WTC11 (cell line): ENCODE measurements around the gene RACGAP1. TPM values are rescaled to one million over a fixed set of nuclear protein-coding genes. Genes with fewer than 3 reads are reported as not detected.

ENCODE experiments used
- ATAC-seq: fragments of 200-7000 bp; cut with Tn5 transposase; 2 replicates; pipeline ENCODE4 v1.10.0; 2021; ENCODE audit warnings: mild to moderate bottlenecking, moderate library complexity
- CTCF ChIA-PET: fragments of 300-600 bp; sonication (Branson Sonifier 250); formaldehyde crosslinking; loops from one replicate; lab custom pipeline; 2021; ENCODE audit warnings: antibody characterized with exemption; lab: Charles Lee
- POLR2A ChIA-PET: fragments of 350-600 bp; sonication (Branson Sonifier 250); formaldehyde crosslinking; loops from one replicate; lab custom pipeline; 2021; ENCODE audit warnings: antibody characterized with exemption; lab: Charles Lee
- DNase-seq: peaks from one replicate; pipeline ENCODE4 v3.0.0; 2021; ENCODE audit warnings: low spot score
- H3K27ac Mint-ChIP-seq: 2 replicates; pipeline ENCODE4 v1.8.0; 2021; ENCODE audit warnings: mixed read lengths
- H3K27me3 Mint-ChIP-seq: 2 replicates; pipeline ENCODE4 v1.8.0; 2021; ENCODE audit warnings: low read depth, mild to moderate bottlenecking, moderate library complexity, mixed read lengths
- H3K36me3 Mint-ChIP-seq: 2 replicates; pipeline ENCODE4 v1.8.0; 2021; ENCODE audit warnings: mixed read lengths
- H3K4me1 Mint-ChIP-seq: 2 replicates; pipeline ENCODE4 v1.8.0; 2022; ENCODE audit warnings: mixed read lengths
- H3K4me3 Mint-ChIP-seq: 2 replicates; pipeline ENCODE4 v1.8.0; 2021; ENCODE audit warnings: mild to moderate bottlenecking, moderate library complexity, mixed read lengths
- H3K9me3 Mint-ChIP-seq: 2 replicates; pipeline ENCODE4 v1.8.0; 2021; ENCODE audit warnings: mixed read lengths
- CBFB ChIP-seq: sonication (generic); formaldehyde crosslinking; IDR thresholded peaks from 2 replicates; pipeline ENCODE4 v1.8.1; 2022; ENCODE audit warnings: mild to moderate bottlenecking, low read depth, missing genetic modification reagents
- CREB1 ChIP-seq: sonication (generic); formaldehyde crosslinking; IDR thresholded peaks from 2 replicates; pipeline ENCODE4 v1.8.0; 2023; ENCODE audit warnings: mild to moderate bottlenecking, missing genetic modification reagents
- FOXP1 ChIP-seq: sonication (generic); formaldehyde crosslinking; IDR thresholded peaks from 2 replicates; pipeline ENCODE4 v1.8.0; 2022; ENCODE audit warnings: missing genetic modification reagents, mild to moderate bottlenecking, moderate library complexity, borderline replicate concordance
- GABPB1 ChIP-seq: sonication (generic); formaldehyde crosslinking; IDR thresholded peaks from 2 replicates; pipeline ENCODE4 v1.8.1; 2023; ENCODE audit warnings: mild to moderate bottlenecking, missing genetic modification reagents
- JUN ChIP-seq: sonication (generic); formaldehyde crosslinking; IDR thresholded peaks from 2 replicates; pipeline ENCODE4 v1.8.0; 2023; ENCODE audit warnings: mild to moderate bottlenecking, missing genetic modification reagents
- KAT7 ChIP-seq: sonication (generic); formaldehyde crosslinking; IDR thresholded peaks from 2 replicates; pipeline ENCODE4 v1.8.1; 2023; ENCODE audit warnings: missing genetic modification reagents, mild to moderate bottlenecking, borderline replicate concordance
- NR2C2 ChIP-seq: sonication (generic); formaldehyde crosslinking; IDR thresholded peaks from 2 replicates; pipeline ENCODE4 v1.8.0; 2022; ENCODE audit warnings: mild to moderate bottlenecking, missing genetic modification reagents
- NR3C1 ChIP-seq: sonication (generic); formaldehyde crosslinking; conservative IDR thresholded peaks from 2 replicates; pipeline ENCODE4 v1.8.1; 2023; ENCODE audit warnings: low read depth, mild to moderate bottlenecking, missing genetic modification reagents
- SMAD4 ChIP-seq: sonication (generic); formaldehyde crosslinking; IDR thresholded peaks from 2 replicates; pipeline ENCODE4 v1.8.0; 2022; ENCODE audit warnings: mild to moderate bottlenecking, missing genetic modification reagents
- SP1 ChIP-seq: sonication (generic); formaldehyde crosslinking; conservative IDR thresholded peaks from 2 replicates; pipeline ENCODE4 v1.8.1; 2022; ENCODE audit warnings: missing genetic modification reagents
- TEAD1 ChIP-seq: sonication (generic); formaldehyde crosslinking; IDR thresholded peaks from 2 replicates; pipeline ENCODE4 v1.8.0; 2022; ENCODE audit warnings: mild to moderate bottlenecking, missing genetic modification reagents
- TP53 ChIP-seq: sonication (generic); formaldehyde crosslinking; IDR thresholded peaks from 2 replicates; pipeline ENCODE4 v1.8.1; 2023; ENCODE audit warnings: mild to moderate bottlenecking, missing genetic modification reagents
- ZNF317 ChIP-seq: sonication (generic); formaldehyde crosslinking; IDR thresholded peaks from 2 replicates; pipeline ENCODE4 v1.8.1; 2023; ENCODE audit warnings: low read depth, mild to moderate bottlenecking, moderate library complexity, missing genetic modification reagents, borderline replicate concordance
- ZNF423 ChIP-seq: fragments of 250-450 bp; sonication (Bioruptor Pico); IDR thresholded peaks from 2 replicates; pipeline ENCODE4 v2.1.2; 2022; ENCODE audit warnings: mild to moderate bottlenecking, moderate library complexity
- total RNA-seq: library from RNA; stranded (reverse); gene quantifications from 3 replicates; pipeline ENCODE4 v1.2.3, GENCODE V29; 2021
- TF ChIP-seq, protein P1 (sequence below): sonication (generic); formaldehyde crosslinking; IDR thresholded peaks from 2 replicates; pipeline ENCODE4 v1.8.1; 2022; ENCODE audit warnings: mild to moderate bottlenecking, missing genetic modification reagents, moderate library complexity, borderline replicate concordance
- TF ChIP-seq, protein P2 (sequence below): sonication (generic); formaldehyde crosslinking; IDR thresholded peaks from 2 replicates; pipeline ENCODE4 v1.8.1; 2022; ENCODE audit warnings: mild to moderate bottlenecking, moderate library complexity, missing genetic modification reagents
- TF ChIP-seq, protein P3 (sequence below): sonication (generic); formaldehyde crosslinking; IDR thresholded peaks from 2 replicates; pipeline ENCODE4 v1.8.1; 2023; ENCODE audit warnings: mild to moderate bottlenecking, moderate library complexity, missing genetic modification reagents
- TF ChIP-seq, protein P4 (sequence below): sonication (generic); formaldehyde crosslinking; IDR thresholded peaks from 2 replicates; pipeline ENCODE4 v1.8.0; 2022; ENCODE audit warnings: mild to moderate bottlenecking, missing genetic modification reagents
- TF ChIP-seq, protein P5 (sequence below): fragments of 250-450 bp; sonication (Bioruptor Pico); IDR thresholded peaks from 2 replicates; pipeline ENCODE4 v2.1.2; 2022; ENCODE audit warnings: mild to moderate bottlenecking, moderate library complexity
- TF ChIP-seq, protein P6 (sequence below): sonication (generic); formaldehyde crosslinking; IDR thresholded peaks from 2 replicates; pipeline ENCODE4 v1.8.1; 2023; ENCODE audit warnings: mild to moderate bottlenecking, missing genetic modification reagents
- TF ChIP-seq, protein P7 (sequence below): sonication (generic); formaldehyde crosslinking; IDR thresholded peaks from 2 replicates; pipeline ENCODE4 v1.8.0; 2022; ENCODE audit warnings: missing genetic modification reagents
- TF ChIP-seq, protein P8 (sequence below): sonication (generic); formaldehyde crosslinking; IDR thresholded peaks from 2 replicates; pipeline ENCODE4 v1.8.0; 2022; ENCODE audit warnings: mild to moderate bottlenecking, missing genetic modification reagents

Gene RACGAP1
- total RNA-seq, 1 experiment from 2014 or later: 87.7 TPM

DNA sequence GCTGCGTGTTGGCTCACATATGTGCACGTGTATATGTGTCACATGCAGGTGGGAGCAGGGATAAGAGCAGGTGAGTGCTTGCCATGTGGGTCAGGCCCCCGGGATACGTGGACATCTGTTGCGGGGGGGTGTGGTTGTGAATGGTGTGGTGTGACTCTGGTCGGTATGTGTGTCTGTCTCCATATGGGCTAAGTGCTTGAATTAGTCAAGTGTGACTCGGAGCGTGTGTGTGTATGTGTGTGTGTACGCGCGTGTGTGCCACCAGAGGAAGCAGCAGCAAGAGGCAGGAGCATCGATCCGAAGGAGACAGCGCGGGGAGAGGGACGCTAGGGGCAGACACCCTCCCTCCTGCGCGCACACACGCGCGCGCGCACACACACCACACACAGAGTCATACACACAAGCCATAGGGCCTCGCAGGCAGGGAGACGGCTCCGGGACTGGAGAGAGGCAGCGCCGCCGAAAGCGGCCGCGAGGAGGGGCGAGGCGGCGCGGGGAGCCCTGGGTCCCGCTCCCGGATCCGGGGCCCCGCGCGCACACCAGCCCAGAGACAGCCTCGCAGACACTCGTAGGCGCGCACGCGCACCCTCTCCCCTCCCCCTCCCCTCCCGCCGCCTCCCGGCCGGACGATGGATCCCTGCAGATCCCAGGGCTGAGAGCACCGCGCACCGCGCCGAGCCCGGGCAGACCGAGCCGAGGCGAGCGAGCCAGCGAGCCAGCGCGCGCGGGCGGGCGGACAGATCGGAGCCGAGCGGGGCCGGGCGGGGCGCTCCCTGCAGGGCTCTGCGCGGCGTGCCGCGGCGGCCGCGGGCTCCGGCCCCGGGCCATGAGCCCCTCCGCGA, 31.9 kb upstream of the RACGAP1 start, which contains the start of gene ASIC1:
Gene ASIC1, plus strand, starts transcription at position 597 of the 842 bp plus-strand sequence. CDS start 1,171 bp downstream, outside the sequence.
- Mint-ChIP-seq H3K9me3 (no peaks in the 10 kb centered on the region), H3K4me1 (peaks cover 17% of the 10 kb centered on the region), H3K27ac (no peak within 1 kb of the TSS)

More for the DNA sequence above, 31.9 kb upstream of the RACGAP1 start, which contains the start of gene ASIC1:
- Mint-ChIP-seq H3K4me3 (peak within 1 kb of the TSS; percentile 79), H3K36me3 (no peaks in the 10 kb centered on the region), H3K27me3 (peaks cover 88% of the 10 kb centered on the region)
- peak; percentile 62 for ATAC-seq
- DNase-seq: peak; percentile 77
- ChIA-PET CTCF (interaction anchor here (0.5 to 5.3 kb wide), 26 partner anchors 10 to 283 kb away, joined by 3 to 120 read pairs (median 8); partner anchors contain the start of genes AQP6 and COX14), POLR2A (interaction anchor here (0.6 to 2.2 kb wide), 3 partner anchors 11 to 90 kb away, joined by 4 to 7 read pairs (median 5); no protein-coding TSS in a partner anchor)
- TF ChIP-seq ZNF317 (CRISPR knock-in tag) (no peak), JUN (peak; percentile 29; the same call in 1 of the 2 replicates), TEAD1 (CRISPR knock-in tag) (peak; percentile 12; the same call in 1 of the 2 replicates), CBFB (CRISPR knock-in tag) (no peak), FOXP1 (CRISPR knock-in tag) (peak; percentile 60; the same call in 1 of the 2 replicates), NR3C1 (CRISPR knock-in tag) (no peak), SMAD4 (no peak), GABPB1 (no peak), KAT7 (no peak), TP53 (CRISPR knock-in tag) (no peak), SP1 (CRISPR knock-in tag) (no peak), CREB1 (CRISPR knock-in tag) (0 out of 2 replicates have a peak, but pooled peaks have one; percentile 17), NR2C2 (no peak), ZNF423 (no peak)
- TF ChIP-seq, protein P1, sequence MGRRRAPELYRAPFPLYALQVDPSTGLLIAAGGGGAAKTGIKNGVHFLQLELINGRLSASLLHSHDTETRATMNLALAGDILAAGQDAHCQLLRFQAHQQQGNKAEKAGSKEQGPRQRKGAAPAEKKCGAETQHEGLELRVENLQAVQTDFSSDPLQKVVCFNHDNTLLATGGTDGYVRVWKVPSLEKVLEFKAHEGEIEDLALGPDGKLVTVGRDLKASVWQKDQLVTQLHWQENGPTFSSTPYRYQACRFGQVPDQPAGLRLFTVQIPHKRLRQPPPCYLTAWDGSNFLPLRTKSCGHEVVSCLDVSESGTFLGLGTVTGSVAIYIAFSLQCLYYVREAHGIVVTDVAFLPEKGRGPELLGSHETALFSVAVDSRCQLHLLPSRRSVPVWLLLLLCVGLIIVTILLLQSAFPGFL (CRISPR knock-in tag): no peak
- TF ChIP-seq, protein P2, sequence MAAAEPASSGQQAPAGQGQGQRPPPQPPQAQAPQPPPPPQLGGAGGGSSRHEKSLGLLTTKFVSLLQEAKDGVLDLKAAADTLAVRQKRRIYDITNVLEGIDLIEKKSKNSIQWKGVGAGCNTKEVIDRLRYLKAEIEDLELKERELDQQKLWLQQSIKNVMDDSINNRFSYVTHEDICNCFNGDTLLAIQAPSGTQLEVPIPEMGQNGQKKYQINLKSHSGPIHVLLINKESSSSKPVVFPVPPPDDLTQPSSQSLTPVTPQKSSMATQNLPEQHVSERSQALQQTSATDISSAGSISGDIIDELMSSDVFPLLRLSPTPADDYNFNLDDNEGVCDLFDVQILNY (CRISPR knock-in tag): 0 out of 2 replicates have a peak, but pooled peaks have one; percentile 44
- TF ChIP-seq, protein P3, sequence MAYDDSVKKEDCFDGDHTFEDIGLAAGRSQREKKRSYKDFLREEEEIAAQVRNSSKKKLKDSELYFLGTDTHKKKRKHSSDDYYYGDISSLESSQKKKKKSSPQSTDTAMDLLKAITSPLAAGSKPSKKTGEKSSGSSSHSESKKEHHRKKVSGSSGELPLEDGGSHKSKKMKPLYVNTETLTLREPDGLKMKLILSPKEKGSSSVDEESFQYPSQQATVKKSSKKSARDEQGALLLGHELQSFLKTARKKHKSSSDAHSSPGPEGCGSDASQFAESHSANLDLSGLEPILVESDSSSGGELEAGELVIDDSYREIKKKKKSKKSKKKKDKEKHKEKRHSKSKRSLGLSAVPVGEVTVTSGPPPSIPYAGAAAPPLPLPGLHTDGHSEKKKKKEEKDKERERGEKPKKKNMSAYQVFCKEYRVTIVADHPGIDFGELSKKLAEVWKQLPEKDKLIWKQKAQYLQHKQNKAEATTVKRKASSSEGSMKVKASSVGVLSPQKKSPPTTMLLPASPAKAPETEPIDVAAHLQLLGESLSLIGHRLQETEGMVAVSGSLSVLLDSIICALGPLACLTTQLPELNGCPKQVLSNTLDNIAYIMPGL: peak; percentile 80; the same call in 1 of the 2 replicates
- TF ChIP-seq, protein P4, sequence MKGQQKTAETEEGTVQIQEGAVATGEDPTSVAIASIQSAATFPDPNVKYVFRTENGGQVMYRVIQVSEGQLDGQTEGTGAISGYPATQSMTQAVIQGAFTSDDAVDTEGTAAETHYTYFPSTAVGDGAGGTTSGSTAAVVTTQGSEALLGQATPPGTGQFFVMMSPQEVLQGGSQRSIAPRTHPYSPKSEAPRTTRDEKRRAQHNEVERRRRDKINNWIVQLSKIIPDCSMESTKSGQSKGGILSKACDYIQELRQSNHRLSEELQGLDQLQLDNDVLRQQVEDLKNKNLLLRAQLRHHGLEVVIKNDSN (CRISPR knock-in tag): 0 out of 2 replicates have a peak, but pooled peaks have one; percentile 26
- TF ChIP-seq, protein P5, sequence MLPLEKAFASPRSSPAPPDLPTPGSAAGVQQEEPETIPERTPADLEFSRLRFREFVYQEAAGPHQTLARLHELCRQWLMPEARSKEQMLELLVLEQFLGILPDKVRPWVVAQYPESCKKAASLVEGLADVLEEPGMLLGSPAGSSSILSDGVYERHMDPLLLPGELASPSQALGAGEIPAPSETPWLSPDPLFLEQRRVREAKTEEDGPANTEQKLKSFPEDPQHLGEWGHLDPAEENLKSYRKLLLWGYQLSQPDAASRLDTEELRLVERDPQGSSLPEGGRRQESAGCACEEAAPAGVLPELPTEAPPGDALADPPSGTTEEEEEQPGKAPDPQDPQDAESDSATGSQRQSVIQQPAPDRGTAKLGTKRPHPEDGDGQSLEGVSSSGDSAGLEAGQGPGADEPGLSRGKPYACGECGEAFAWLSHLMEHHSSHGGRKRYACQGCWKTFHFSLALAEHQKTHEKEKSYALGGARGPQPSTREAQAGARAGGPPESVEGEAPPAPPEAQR (CRISPR knock-in tag): no peak
- TF ChIP-seq, protein P6, sequence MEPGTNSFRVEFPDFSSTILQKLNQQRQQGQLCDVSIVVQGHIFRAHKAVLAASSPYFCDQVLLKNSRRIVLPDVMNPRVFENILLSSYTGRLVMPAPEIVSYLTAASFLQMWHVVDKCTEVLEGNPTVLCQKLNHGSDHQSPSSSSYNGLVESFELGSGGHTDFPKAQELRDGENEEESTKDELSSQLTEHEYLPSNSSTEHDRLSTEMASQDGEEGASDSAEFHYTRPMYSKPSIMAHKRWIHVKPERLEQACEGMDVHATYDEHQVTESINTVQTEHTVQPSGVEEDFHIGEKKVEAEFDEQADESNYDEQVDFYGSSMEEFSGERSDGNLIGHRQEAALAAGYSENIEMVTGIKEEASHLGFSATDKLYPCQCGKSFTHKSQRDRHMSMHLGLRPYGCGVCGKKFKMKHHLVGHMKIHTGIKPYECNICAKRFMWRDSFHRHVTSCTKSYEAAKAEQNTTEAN: peak; percentile 59; the same call in 1 of the 2 replicates
- TF ChIP-seq, protein P7, sequence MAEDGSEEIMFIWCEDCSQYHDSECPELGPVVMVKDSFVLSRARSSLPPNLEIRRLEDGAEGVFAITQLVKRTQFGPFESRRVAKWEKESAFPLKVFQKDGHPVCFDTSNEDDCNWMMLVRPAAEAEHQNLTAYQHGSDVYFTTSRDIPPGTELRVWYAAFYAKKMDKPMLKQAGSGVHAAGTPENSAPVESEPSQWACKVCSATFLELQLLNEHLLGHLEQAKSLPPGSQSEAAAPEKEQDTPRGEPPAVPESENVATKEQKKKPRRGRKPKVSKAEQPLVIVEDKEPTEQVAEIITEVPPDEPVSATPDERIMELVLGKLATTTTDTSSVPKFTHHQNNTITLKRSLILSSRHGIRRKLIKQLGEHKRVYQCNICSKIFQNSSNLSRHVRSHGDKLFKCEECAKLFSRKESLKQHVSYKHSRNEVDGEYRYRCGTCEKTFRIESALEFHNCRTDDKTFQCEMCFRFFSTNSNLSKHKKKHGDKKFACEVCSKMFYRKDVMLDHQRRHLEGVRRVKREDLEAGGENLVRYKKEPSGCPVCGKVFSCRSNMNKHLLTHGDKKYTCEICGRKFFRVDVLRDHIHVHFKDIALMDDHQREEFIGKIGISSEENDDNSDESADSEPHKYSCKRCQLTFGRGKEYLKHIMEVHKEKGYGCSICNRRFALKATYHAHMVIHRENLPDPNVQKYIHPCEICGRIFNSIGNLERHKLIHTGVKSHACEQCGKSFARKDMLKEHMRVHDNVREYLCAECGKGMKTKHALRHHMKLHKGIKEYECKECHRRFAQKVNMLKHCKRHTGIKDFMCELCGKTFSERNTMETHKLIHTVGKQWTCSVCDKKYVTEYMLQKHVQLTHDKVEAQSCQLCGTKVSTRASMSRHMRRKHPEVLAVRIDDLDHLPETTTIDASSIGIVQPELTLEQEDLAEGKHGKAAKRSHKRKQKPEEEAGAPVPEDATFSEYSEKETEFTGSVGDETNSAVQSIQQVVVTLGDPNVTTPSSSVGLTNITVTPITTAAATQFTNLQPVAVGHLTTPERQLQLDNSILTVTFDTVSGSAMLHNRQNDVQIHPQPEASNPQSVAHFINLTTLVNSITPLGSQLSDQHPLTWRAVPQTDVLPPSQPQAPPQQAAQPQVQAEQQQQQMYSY (CRISPR knock-in tag): no peak
- TF ChIP-seq, protein P8, sequence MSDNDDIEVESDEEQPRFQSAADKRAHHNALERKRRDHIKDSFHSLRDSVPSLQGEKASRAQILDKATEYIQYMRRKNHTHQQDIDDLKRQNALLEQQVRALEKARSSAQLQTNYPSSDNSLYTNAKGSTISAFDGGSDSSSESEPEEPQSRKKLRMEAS (CRISPR knock-in tag): 0 out of 2 replicates have a peak, but pooled peaks have one; percentile 14
